Measurements from ENCODE around the gene GPX4. TPM values are rescaled to one million over a fixed set of nuclear protein-coding genes. Genes with fewer than 3 reads are reported as not detected.

The GPX4 gene
- total and polyA plus RNA-seq, 10 of the 15 experiments (the other 5 are each of a cell fraction or from before 2014, with no cell fraction given) = 33.3 to 749 (median 297) TPM

DNA sequence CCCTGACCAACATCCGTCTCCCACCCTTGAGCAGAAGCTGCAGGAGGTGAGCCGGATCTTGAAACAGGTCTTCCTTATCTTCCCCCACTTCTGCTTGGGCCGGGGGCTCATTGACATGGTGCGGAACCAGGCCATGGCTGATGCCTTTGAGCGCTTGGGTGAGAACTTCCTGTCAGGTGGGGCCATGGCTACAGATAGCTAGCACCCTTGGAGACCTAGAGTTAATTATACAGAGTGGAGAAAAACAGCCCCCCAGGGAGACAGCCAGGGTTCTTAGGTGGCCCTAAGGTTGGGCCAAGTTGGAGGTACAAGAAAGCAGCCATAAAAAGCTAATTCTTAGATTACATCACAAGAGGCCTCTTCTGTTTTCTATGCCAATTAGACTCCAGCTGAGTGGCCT, 45.7 kb upstream of the GPX4 start:
- Histone ChIP-seq H3K9ac (ENCODE audit: control insufficient read depth, insufficient read depth, low read length) (no peak overlapping the region), H3K4me1 (ENCODE audit: control insufficient read depth, insufficient read depth, low read length) (no peaks in the 10 kb centered on the region), H3K79me2 (ENCODE audit: control insufficient read depth, insufficient read depth, low read length) (no peaks in the 10 kb centered on the region), H2AFZ (ENCODE audit: control insufficient read depth, low read depth, low read length) (no peak overlapping the region), H3K36me3 (ENCODE audit: control insufficient read depth in 2 of 2, insufficient read depth in 2 of 2, low read length in 1 of 2) (no peaks in the 10 kb centered on the region; a peak in 1 of 4 replicates), H3K4me2 (ENCODE audit: control insufficient read depth, insufficient read depth) (no peak overlapping the region), H3K9me3 (replicated peaks; ENCODE audit: control insufficient read depth, insufficient read depth, low read length) (no peaks in the 10 kb centered on the region), H4K20me1 (ENCODE audit: control insufficient read depth, insufficient read depth) (no peaks in the 10 kb centered on the region), H3K27ac (ENCODE audit: control insufficient read depth, insufficient read depth) (no peak overlapping the region), H3K27me3 (replicated peaks in 1 of 2; ENCODE audit: control insufficient read depth in 2 of 2, insufficient read depth in 2 of 2, low read length in 1 of 2) (no peaks in the 10 kb centered on the region), H3K4me3 (no peak overlapping the region)
- no TSS peak for BruUV-seq (replicated peaks)
- ChIA-PET CTCF (interaction anchor here (0.6 to 2.9 kb wide), 9 partner anchors 10 to 182 kb away, joined by 3 to 14 read pairs (median 6); partner anchors contain the start of genes ABCA7 and ARHGAP45), RAD21 (ENCODE audit: unreplicated experiment) (interaction anchor here (1.0 to 2.2 kb wide), 3 partner anchors 9 to 134 kb away, joined by 4 to 9 read pairs (median 5); partner anchors contain the start of gene ARHGAP45), POLR2A (no interaction called here), SMC1A (ENCODE audit: uncharacterized antibody, unreplicated experiment) (interaction anchor here (0.8 to 1.4 kb wide), 3 partner anchors 10 to 45 kb away, joined by 3 to 7 read pairs (median 4); no protein-coding TSS in a partner anchor)
- in situ Hi-C loops (cut with MboI) (no loop called here), intact Hi-C loops (cut with micrococcal nuclease; ENCODE audit: unreplicated experiment) (loop anchor here (5.0 kb wide), 1 partner anchor 134 kb away; no protein-coding TSS in a partner anchor)
- DNase-seq (ENCODE audit: low read depth, low spot score) (no peak), ATAC-seq (no peak), FAIRE-seq (no peak)
- 68% methylated on average over 5 of the region's 5 CpGs for WGBS (ENCODE audit: insufficient coverage, insufficient replicate concordance, low lambda C conversion rate, missing lambda C conversion rate)
- TF ChIP-seq RB1 (IDR thresholded peaks at IDR 0.05; ENCODE audit: borderline replicate concordance) (no peak), NR2C2 (IDR thresholded peaks at IDR 0.05; ENCODE audit: borderline replicate concordance, control insufficient read depth, insufficient read length, low read depth) (no peak), ZZZ3 (IDR thresholded peaks at IDR 0.05; ENCODE audit: control insufficient read depth, insufficient read length, low read depth) (no peak), MYC (IDR thresholded peaks at IDR 0.05; ENCODE audit: insufficient read depth, insufficient read length, insufficient replicate concordance, low read length, severe bottlenecking) (no peak), PML (IDR thresholded peaks at IDR 0.05; ENCODE audit: low read length) (no peak), ZNF207 (IDR thresholded peaks at IDR 0.05; ENCODE audit: borderline replicate concordance) (no peak), CHD4 (IDR thresholded peaks at IDR 0.05) (no peak), NFXL1 (IDR thresholded peaks at IDR 0.05; ENCODE audit: borderline replicate concordance) (no peak), CBX5 (IDR thresholded peaks at IDR 0.05; ENCODE audit: low read depth) (no peak)
- TF ChIP-seq, protein P1, sequence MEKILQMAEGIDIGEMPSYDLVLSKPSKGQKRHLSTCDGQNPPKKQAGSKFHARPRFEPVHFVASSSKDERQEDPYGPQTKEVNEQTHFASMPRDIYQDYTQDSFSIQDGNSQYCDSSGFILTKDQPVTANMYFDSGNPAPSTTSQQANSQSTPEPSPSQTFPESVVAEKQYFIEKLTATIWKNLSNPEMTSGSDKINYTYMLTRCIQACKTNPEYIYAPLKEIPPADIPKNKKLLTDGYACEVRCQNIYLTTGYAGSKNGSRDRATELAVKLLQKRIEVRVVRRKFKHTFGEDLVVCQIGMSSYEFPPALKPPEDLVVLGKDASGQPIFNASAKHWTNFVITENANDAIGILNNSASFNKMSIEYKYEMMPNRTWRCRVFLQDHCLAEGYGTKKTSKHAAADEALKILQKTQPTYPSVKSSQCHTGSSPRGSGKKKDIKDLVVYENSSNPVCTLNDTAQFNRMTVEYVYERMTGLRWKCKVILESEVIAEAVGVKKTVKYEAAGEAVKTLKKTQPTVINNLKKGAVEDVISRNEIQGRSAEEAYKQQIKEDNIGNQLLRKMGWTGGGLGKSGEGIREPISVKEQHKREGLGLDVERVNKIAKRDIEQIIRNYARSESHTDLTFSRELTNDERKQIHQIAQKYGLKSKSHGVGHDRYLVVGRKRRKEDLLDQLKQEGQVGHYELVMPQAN (conservative IDR thresholded peaks at IDR 0.05) = no peak
